Measurements from ENCODE around the gene GALK1. TPM values are rescaled to one million over a fixed set of nuclear protein-coding genes. Genes with fewer than 3 reads are reported as not detected.

GALK1 gene
- total RNA-seq, 1 experiment from 2014 or later, result 75.0 TPM

- H3K79me2 ChIP-seq (ENCODE audit: low read length), result peaks cover 10% of the 10 kb centered on the region
- H3K27me3 ChIP-seq (ENCODE audit: low read length), result no peaks in the 10 kb centered on the region
- no peak overlapping the region for H3K9ac ChIP-seq (ENCODE audit: low read length)
- no peak overlapping the region for H2AFZ ChIP-seq (ENCODE audit: low read length)
- ATAC-seq (peak; percentile 6; the same call in 1 of the 2 replicates), DNase-seq (no peak)
- no peak for TF ChIP-seq CTCF (conservative IDR thresholded peaks at IDR 0.05; ENCODE audit: low read depth, low read length)
- no peak for TF ChIP-seq EZH2phosphoT487 (IDR thresholded peaks at IDR 0.05; ENCODE audit: borderline replicate concordance, low read length)
- TF ChIP-seq EZH2 (IDR thresholded peaks at IDR 0.05; ENCODE audit: low read length, unreplicated experiment), result no peak
- H3K36me3 ChIP-seq (ENCODE audit: low read depth, low read length), result peaks cover 73% of the 10 kb centered on the region
- H3K9me3 ChIP-seq (ENCODE audit: low read length), result no peaks in the 10 kb centered on the region
- H3K4me3 ChIP-seq (ENCODE audit: low read length), result no peak overlapping the region
- 0 out of 2 replicates have a peak, but pooled peaks cover 5% of the 10 kb centered on the region for H4K20me1 ChIP-seq (ENCODE audit: low read length)
- intact Hi-C loops (cut with micrococcal nuclease), result no loop called here
- peaks cover 1% of the 10 kb centered on the region for H3K4me1 ChIP-seq (ENCODE audit: insufficient read depth, low read length)
- CTCF ChIA-PET, result no interaction called here
- H3F3A ChIP-seq (ENCODE audit: low read length, unreplicated experiment), result no peaks in the 10 kb centered on the region
- BruUV-seq (replicated peaks), result no TSS peak
- no peak overlapping the region for H3K27ac ChIP-seq (ENCODE audit: low read length)
- no peaks in the 10 kb centered on the region for H3K9me2 ChIP-seq (replicated peaks; ENCODE audit: low read length)
- POLR2A ChIA-PET (ENCODE audit: unreplicated experiment), result no interaction called here
- H3K4me2 ChIP-seq (ENCODE audit: low read length), result no peak overlapping the region
These were observed 35.6 kb downstream of the GALK1 start for GRCh38 chr17:75729351-75729750.

GRCh38 chr17:75727391-75727790 lies 37.6 kb downstream of the GALK1 start:
- no peak overlapping the region for H3K27ac ChIP-seq (ENCODE audit: low read length)
- H3K9ac ChIP-seq (ENCODE audit: low read length), result no peak overlapping the region
- POLR2A ChIA-PET (ENCODE audit: unreplicated experiment), result interaction anchor here (0.6 kb wide), 1 partner anchor 38 kb away, joined by 3 read pairs; no protein-coding TSS in a partner anchor
- no peaks in the 10 kb centered on the region for H3F3A ChIP-seq (ENCODE audit: low read length, unreplicated experiment)
- peaks cover 67% of the 10 kb centered on the region for H3K36me3 ChIP-seq (ENCODE audit: low read depth, low read length)
- no peaks in the 10 kb centered on the region for H3K27me3 ChIP-seq (ENCODE audit: low read length)
- BruUV-seq (replicated peaks), result no TSS peak
- no peaks in the 10 kb centered on the region for H3K9me3 ChIP-seq (ENCODE audit: low read length)
- CTCF ChIA-PET, result no interaction called here
- no peak overlapping the region for H2AFZ ChIP-seq (ENCODE audit: low read length)
- no peak for DNase-seq
- TF ChIP-seq CTCF (conservative IDR thresholded peaks at IDR 0.05; ENCODE audit: low read depth, low read length) (no peak), EZH2 (IDR thresholded peaks at IDR 0.05; ENCODE audit: low read length, unreplicated experiment) (no peak), EZH2phosphoT487 (IDR thresholded peaks at IDR 0.05; ENCODE audit: borderline replicate concordance, low read length) (no peak)
- H3K4me2 ChIP-seq (ENCODE audit: low read length), result no peak overlapping the region
- H4K20me1 ChIP-seq (ENCODE audit: low read length), result 0 out of 2 replicates have a peak, but pooled peaks cover 12% of the 10 kb centered on the region
- H3K79me2 ChIP-seq (ENCODE audit: low read length), result peaks cover 29% of the 10 kb centered on the region
- peaks cover 21% of the 10 kb centered on the region for H3K4me1 ChIP-seq (ENCODE audit: insufficient read depth, low read length)
- no peak for ATAC-seq
- no peak overlapping the region for H3K4me3 ChIP-seq (ENCODE audit: low read length)
- no peaks in the 10 kb centered on the region for H3K9me2 ChIP-seq (replicated peaks; ENCODE audit: low read length)
- intact Hi-C loops (cut with micrococcal nuclease), result no loop called here

- H3K36me3 ChIP-seq (ENCODE audit: low read depth, low read length), result peaks cover 50% of the 10 kb centered on the region
- no peak overlapping the region for H3K4me2 ChIP-seq (ENCODE audit: low read length)
- no TSS peak for BruUV-seq (replicated peaks)
- no peaks in the 10 kb centered on the region for H3K27me3 ChIP-seq (ENCODE audit: low read length)
- H3K4me1 ChIP-seq (ENCODE audit: insufficient read depth, low read length), result peaks cover 29% of the 10 kb centered on the region
- CTCF ChIA-PET, result interaction anchor here (1.0 kb wide), 1 partner anchor 22 kb away, joined by 3 read pairs; no protein-coding TSS in a partner anchor
- no peaks in the 10 kb centered on the region for H3F3A ChIP-seq (ENCODE audit: low read length, unreplicated experiment)
- H2AFZ ChIP-seq (ENCODE audit: low read length), result no peak overlapping the region
- no peak overlapping the region for H3K4me3 ChIP-seq (ENCODE audit: low read length)
- no peak for TF ChIP-seq EZH2 (IDR thresholded peaks at IDR 0.05; ENCODE audit: low read length, unreplicated experiment)
- TF ChIP-seq CTCF (conservative IDR thresholded peaks at IDR 0.05; ENCODE audit: low read depth, low read length), result no peak
- no peak for TF ChIP-seq EZH2phosphoT487 (IDR thresholded peaks at IDR 0.05; ENCODE audit: borderline replicate concordance, low read length)
- 0 out of 2 replicates have a peak, but pooled peaks cover 12% of the 10 kb centered on the region for H4K20me1 ChIP-seq (ENCODE audit: low read length)
- intact Hi-C loops (cut with micrococcal nuclease), result no loop called here
- no peaks in the 10 kb centered on the region for H3K9me3 ChIP-seq (ENCODE audit: low read length)
- no peaks in the 10 kb centered on the region for H3K9me2 ChIP-seq (replicated peaks; ENCODE audit: low read length)
- H3K27ac ChIP-seq (ENCODE audit: low read length), result no peak overlapping the region
- POLR2A ChIA-PET (ENCODE audit: unreplicated experiment), result no interaction called here
- H3K9ac ChIP-seq (ENCODE audit: low read length), result no peak overlapping the region
- DNase-seq (no peak), ATAC-seq (no peak)
- H3K79me2 ChIP-seq (ENCODE audit: low read length), result peaks cover 40% of the 10 kb centered on the region
These were observed 39.5 kb downstream of the GALK1 start for GRCh38 chr17:75725504-75725903.

All from PC-3 (cell line).